ENCODE measurements around the gene MED28.
"Not testable (repeated sequence)": the region's sequence is repeated elsewhere in the genome, so short reads cannot be mapped to it uniquely, and the experiment has no call there.

Gene MED28

GRCh38 chr4:17614416-17615299 is at the start of gene MED28:
Gene MED28 (plus strand): TSS chr4:17614641. CDS start chr4:17614655, 14 bp downstream.
- in situ Hi-C loops (cut with HindIII; ENCODE audit: low pct_unique_long_range_greater_than_20kb, low sequenced_read_pairs), result no loop called here
- no peak for TF ChIP-seq JUND (IDR thresholded peaks at IDR 0.05; ENCODE audit: low read depth)

DNA sequence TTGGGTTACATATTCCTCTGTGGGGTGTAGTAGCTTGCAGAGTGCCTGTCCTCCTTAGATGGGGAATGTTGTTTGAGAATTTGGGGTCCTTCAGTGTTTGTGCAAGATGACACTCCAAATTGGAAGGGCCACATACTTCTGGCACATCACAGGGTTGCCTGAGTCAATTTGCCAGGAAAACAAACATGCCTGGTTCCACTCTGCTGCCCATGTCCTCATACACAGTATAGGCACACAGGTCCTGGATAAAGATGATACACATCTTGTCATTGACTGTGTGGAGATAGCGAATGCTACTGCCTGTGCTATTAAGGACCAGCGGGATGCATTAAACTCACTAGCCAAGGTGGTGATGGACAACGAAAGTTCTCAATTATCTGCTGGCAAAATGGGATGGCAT is 48.6 kb upstream of the MED28 start:
- no peak for TF ChIP-seq JUND (IDR thresholded peaks at IDR 0.05; ENCODE audit: low read depth)
- in situ Hi-C loops (cut with HindIII; ENCODE audit: low pct_unique_long_range_greater_than_20kb, low sequenced_read_pairs), result no loop called here
- no peak for DNase-seq (ENCODE audit: low read depth in 1 of 2, low spot score in 1 of 2)

More at GRCh38 chr4:17614416-17615299, at the start of gene MED28:
- peak; percentile 87 to 93 for DNase-seq (ENCODE audit: low read depth in 1 of 2, low spot score in 1 of 2)

GRCh38 chr4:17567271-17567670 is 47.2 kb upstream of the MED28 start:
- no peak for TF ChIP-seq JUND (IDR thresholded peaks at IDR 0.05; ENCODE audit: low read depth)
- DNase-seq (ENCODE audit: low read depth in 1 of 2, low spot score in 1 of 2), result no peak
- in situ Hi-C loops (cut with HindIII; ENCODE audit: low pct_unique_long_range_greater_than_20kb, low sequenced_read_pairs), result no loop called here

DNA sequence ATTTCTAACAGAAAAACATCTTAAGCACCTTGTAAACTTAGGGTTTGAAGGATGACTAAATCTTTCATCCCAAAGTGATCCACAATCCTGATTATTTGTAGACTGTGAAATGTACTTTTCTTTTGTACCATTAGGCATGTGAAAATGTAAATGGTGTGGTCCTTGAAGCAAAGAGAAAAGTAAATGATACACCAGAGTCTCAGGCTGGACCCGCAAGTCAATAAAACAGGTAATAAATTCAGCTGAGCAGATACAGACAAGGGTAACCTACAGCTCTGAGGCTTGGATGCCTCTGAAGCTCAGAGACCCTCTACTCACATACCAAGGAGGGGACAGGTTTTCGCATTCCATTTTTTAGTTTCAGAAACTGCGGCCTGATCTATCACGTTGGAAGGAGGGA is 40.2 kb upstream of the MED28 start:
- in situ Hi-C loops (cut with HindIII; ENCODE audit: low pct_unique_long_range_greater_than_20kb, low sequenced_read_pairs), result no loop called here
- no peak for TF ChIP-seq JUND (IDR thresholded peaks at IDR 0.05; ENCODE audit: low read depth)

DNA sequence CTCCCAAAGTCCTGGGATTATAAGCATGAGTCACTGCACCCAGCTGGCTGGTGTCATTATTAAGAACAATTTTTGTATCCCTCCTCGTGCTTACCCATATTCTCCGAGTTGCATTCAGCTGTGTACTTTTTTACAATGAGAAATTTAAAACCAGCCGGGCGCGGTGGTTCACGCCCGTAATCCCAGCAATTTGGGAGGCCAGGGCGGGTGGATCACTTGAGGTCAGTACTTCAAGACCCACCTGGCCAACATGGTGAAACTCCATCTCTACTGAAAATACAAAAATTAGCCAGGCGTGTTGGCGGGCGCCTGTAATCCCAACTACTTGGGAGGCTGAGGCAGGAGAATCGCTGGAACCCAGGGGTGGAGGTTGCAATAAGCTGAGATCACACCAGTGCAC is 39.3 kb upstream of the MED28 start:
- in situ Hi-C loops (cut with HindIII; ENCODE audit: low pct_unique_long_range_greater_than_20kb, low sequenced_read_pairs); DNase-seq (ENCODE audit: low read depth in 1 of 2, low spot score in 1 of 2): not testable (repeated sequence)

More for the DNA sequence above, 40.2 kb upstream of the MED28 start:
- DNase-seq (ENCODE audit: low read depth in 1 of 2, low spot score in 1 of 2), result no peak

DNA sequence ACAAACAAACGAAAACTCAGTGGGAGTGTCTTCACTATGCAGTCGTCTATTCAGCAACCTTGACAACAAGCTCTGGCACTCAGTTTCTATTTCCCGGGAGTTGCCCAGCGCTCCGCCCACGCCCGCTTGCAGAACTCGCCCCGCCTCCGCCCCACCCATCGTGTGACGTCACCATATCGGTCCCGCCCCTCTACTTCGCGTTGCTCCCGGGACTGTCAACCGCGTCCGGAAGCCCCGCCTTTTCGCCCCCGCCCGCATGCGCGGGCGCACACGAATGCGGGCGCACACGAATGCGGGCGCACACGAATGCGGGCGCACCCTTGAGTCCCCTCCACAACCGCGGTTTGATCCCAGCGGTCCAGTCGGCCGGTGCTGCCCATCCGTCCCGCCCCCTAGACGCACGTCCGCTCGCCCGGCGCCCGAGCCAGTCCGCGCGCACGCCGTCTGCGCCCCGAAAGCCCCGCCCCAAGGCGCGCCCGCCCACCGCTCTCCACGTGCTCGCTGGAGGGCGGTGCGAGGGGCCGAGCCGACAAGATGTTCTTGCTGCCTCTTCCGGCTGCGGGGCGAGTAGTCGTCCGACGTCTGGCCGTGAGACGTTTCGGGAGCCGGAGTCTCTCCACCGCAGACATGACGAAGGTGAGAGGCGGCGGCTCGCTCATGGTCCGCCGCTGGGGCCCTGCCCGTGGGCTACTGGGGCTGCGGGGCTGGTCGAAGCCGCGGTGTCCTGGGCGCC is 37.3 kb upstream of the MED28 start, which contains the start of gene LAP3:
LAP3 (plus strand) TSS at position 267 of the 733 bp plus-strand sequence; CDS start at position 535, 268 bp downstream.
- in situ Hi-C loops (cut with HindIII; ENCODE audit: low pct_unique_long_range_greater_than_20kb, low sequenced_read_pairs), result no loop called here
- DNase-seq (ENCODE audit: low read depth in 1 of 2, low spot score in 1 of 2), result peak; percentile 76 to 95
- TF ChIP-seq JUND (IDR thresholded peaks at IDR 0.05; ENCODE audit: low read depth), result no peak

DNA sequence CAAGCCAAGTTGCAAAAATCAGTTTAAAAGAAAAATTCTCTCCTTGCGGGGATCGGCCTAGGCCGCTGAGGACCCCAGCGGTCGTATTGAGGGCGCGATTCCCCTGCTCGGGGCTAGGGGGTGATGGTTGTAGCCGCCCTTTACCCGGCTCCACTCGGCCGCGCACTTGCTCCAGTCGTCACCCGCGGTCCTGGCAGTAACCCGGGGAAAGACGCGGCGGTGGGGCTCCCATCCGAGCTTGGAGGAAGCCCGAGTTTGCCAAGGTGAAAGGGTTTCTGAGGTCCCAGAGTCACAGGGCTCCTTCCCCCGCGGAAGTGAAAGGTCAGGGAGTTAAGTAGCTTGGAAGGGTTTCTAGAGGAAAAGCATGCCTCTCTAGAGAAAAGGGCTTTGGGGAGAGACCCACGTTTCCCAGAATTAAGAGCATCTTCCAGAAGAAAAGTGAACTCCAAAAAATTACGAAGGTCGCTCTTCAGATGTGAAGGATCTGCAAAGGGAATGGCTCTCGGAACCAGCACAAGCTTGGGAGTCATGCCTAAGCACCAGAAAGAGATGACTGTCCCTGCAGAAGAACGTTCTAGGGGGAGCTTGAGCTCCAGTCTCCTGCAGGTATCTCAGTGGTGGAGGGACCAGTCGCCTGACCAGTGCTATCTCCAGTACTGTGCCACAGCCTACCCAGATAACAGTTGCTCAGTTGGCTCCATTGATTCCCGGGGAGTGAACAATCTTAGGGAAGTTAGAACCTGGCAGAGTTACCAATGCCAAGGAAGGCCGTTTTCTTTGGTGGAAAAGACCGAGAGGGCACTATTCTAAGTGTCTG is 36.6 kb upstream of the MED28 start:
- TF ChIP-seq JUND (IDR thresholded peaks at IDR 0.05; ENCODE audit: low read depth), result no peak
- in situ Hi-C loops (cut with HindIII; ENCODE audit: low pct_unique_long_range_greater_than_20kb, low sequenced_read_pairs), result no loop called here
- peak; percentile 15 to 16 for DNase-seq (ENCODE audit: low read depth in 1 of 2, low spot score in 1 of 2)

GRCh38 chr4:17578482-17578891 is 36.0 kb upstream of the MED28 start:
- DNase-seq (ENCODE audit: low read depth in 1 of 2, low spot score in 1 of 2), result no peak
- TF ChIP-seq JUND (IDR thresholded peaks at IDR 0.05; ENCODE audit: low read depth), result no peak
- in situ Hi-C loops (cut with HindIII; ENCODE audit: low pct_unique_long_range_greater_than_20kb, low sequenced_read_pairs), result no loop called here

DNA sequence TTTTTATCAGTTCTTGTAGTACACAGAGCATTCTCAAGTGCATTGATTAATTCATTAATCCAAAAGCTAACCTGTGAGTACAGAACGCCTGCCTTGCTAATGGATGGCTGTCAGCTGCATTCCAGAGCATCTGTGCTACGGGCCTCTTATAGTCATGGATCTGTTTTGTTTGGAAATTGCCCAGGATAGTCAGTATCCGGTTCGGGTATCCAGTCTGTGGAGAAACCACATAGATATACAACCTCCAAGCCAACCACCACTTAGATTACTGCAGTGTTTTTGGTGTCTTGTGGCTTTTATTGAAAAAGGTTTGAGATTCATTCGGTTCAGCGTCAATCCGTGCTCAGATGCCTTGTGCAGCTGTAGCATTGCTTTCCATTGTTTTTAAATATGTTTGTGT is 33.5 kb upstream of the MED28 start:
- DNase-seq (ENCODE audit: low read depth in 1 of 2, low spot score in 1 of 2), result no peak
- in situ Hi-C loops (cut with HindIII; ENCODE audit: low pct_unique_long_range_greater_than_20kb, low sequenced_read_pairs), result no loop called here
- TF ChIP-seq JUND (IDR thresholded peaks at IDR 0.05; ENCODE audit: low read depth), result no peak

- no peak for TF ChIP-seq JUND (IDR thresholded peaks at IDR 0.05; ENCODE audit: low read depth)
- DNase-seq (ENCODE audit: low read depth in 1 of 2, low spot score in 1 of 2), result no peak
- in situ Hi-C loops (cut with HindIII; ENCODE audit: low pct_unique_long_range_greater_than_20kb, low sequenced_read_pairs), result no loop called here
These were observed 31.2 kb upstream of the MED28 start for GRCh38 chr4:17583276-17583675.

DNA sequence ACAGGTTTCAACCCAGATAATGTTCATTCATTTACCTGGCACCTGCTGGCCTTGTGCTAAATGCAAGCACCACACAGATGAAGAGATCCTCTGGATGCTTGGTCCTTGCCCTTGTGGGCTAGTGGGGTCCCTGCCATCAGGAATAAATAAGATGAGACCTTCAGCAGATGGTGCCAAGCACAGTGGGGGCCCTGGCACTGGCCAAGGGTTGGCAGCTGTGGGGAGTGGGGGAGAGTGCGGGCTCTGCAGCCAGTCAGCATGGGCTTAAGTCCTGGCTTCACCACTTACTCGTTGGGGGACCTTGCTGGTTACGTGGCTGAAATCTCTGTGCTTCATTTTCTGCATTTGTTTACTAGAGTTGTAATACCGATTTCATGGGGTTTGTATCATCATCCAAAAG is 30.5 kb upstream of the MED28 start:
- in situ Hi-C loops (cut with HindIII; ENCODE audit: low pct_unique_long_range_greater_than_20kb, low sequenced_read_pairs), result no loop called here
- no peak for TF ChIP-seq JUND (IDR thresholded peaks at IDR 0.05; ENCODE audit: low read depth)
- DNase-seq (ENCODE audit: low read depth in 1 of 2, low spot score in 1 of 2), result no peak

GRCh38 chr4:17584521-17585213 is 29.8 kb upstream of the MED28 start:
- DNase-seq (ENCODE audit: low read depth in 1 of 2, low spot score in 1 of 2), result no peak
- no peak for TF ChIP-seq JUND (IDR thresholded peaks at IDR 0.05; ENCODE audit: low read depth)
- in situ Hi-C loops (cut with HindIII; ENCODE audit: low pct_unique_long_range_greater_than_20kb, low sequenced_read_pairs), result no loop called here

Data from T47D (cell line).